Epithelial cell of esophagus (primary cell): ENCODE data around the gene CCL7.
"Not testable (repeated sequence)": the region's sequence is repeated elsewhere in the genome, so short reads cannot be mapped to it uniquely, and the experiment has no call there.

Experiments
- DNase-seq: peaks from one replicate; pipeline ENCODE4 v3.0.0; 2010; ENCODE audit warnings: low read depth
- H3K4me3 ChIP-seq: 2 replicates; pipeline ENCODE4 v1.5.1; 2011; ENCODE audit warnings: mild to moderate bottlenecking, low read length, control low read depth
- TF ChIP-seq, protein P1 (sequence below): IDR thresholded peaks from 2 replicates; pipeline ENCODE4 v1.5.1; 2011; ENCODE audit warnings: low read depth, mild to moderate bottlenecking, low read length, control low read depth, inconsistent platforms; ENCODE audit not compliant: insufficient read depth; ENCODE audit errors: missing control alignments

CCL7 gene

DNA sequence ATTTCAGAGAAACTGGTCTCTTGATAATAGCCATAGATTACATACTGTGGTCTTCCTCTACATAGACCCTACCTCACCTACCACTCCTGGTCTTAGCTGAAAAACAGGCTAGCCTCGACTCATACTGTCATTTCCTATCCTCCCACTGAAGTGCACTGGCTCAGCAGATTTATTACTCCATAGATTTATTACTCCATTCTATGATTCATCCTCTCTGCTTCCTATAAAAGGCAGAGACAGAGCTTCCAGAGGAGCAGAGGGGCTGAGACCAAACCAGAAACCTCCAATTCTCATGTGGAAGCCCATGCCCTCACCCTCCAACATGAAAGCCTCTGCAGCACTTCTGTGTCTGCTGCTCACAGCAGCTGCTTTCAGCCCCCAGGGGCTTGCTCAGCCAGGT, at the start of gene CCL7:
Gene CCL7 (plus strand): TSS at position 253 of the 400 bp plus-strand sequence. CDS start 70 bp downstream, at position 323.
- TF ChIP-seq, protein P1, sequence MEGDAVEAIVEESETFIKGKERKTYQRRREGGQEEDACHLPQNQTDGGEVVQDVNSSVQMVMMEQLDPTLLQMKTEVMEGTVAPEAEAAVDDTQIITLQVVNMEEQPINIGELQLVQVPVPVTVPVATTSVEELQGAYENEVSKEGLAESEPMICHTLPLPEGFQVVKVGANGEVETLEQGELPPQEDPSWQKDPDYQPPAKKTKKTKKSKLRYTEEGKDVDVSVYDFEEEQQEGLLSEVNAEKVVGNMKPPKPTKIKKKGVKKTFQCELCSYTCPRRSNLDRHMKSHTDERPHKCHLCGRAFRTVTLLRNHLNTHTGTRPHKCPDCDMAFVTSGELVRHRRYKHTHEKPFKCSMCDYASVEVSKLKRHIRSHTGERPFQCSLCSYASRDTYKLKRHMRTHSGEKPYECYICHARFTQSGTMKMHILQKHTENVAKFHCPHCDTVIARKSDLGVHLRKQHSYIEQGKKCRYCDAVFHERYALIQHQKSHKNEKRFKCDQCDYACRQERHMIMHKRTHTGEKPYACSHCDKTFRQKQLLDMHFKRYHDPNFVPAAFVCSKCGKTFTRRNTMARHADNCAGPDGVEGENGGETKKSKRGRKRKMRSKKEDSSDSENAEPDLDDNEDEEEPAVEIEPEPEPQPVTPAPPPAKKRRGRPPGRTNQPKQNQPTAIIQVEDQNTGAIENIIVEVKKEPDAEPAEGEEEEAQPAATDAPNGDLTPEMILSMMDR: no peak
- peak; percentile 26 for DNase-seq
- no peak within 1 kb of the TSS for H3K4me3 ChIP-seq

DNA sequence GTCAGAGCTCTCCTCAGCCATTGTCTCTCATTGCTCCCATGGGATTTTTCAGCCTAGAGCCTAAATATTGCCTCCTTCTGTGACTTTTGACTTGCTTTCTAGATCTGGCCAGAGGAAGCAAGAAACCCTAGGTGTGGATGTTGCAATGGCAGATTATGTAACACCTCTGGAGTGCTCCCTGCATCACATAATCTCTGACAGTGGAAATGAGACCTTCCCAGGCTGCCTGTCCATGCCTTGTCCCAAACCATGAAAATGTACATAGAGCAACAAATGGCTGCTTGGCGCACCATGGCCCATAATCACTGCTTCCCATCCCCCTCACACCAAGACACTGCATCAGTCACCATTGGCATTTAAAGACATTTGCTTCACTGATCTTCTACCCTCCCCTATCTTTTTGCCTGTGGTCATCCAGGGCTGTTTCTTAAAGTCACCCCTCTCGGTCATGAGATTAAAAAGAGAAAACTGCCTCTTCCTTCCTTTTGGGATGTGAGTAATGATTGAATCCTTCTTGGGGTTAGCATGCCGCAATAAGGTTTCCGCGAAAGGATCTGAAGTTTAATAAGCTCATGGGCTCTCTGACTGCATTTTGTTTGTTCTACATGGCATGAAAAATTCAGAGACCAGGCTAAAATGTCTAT, 49.1 kb upstream of the CCL7 start:
- no peak overlapping the region for H3K4me3 ChIP-seq
- TF ChIP-seq, protein P1: no peak
- DNase-seq: no peak

DNA sequence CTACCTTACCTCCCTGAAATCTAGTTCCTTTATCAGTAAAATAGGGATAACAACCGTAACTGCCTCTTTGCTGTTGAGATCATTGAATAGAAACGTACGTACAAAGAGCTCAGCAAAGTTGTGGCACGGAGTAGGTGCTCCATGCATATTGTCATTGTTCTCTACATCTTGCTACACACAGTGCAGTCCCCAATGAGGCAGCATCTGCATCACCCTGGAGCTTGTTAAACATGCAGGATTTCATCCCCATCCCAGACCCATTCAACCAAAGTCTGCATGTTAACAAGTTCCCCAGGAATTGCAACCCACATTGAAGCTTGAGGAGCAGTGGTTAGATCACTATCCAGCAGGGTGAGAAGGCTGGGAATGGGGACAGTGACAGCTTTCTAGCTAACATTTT, 48.6 kb upstream of the CCL7 start:
- TF ChIP-seq, protein P1: no peak
- no peak overlapping the region for H3K4me3 ChIP-seq
- no peak for DNase-seq

DNA sequence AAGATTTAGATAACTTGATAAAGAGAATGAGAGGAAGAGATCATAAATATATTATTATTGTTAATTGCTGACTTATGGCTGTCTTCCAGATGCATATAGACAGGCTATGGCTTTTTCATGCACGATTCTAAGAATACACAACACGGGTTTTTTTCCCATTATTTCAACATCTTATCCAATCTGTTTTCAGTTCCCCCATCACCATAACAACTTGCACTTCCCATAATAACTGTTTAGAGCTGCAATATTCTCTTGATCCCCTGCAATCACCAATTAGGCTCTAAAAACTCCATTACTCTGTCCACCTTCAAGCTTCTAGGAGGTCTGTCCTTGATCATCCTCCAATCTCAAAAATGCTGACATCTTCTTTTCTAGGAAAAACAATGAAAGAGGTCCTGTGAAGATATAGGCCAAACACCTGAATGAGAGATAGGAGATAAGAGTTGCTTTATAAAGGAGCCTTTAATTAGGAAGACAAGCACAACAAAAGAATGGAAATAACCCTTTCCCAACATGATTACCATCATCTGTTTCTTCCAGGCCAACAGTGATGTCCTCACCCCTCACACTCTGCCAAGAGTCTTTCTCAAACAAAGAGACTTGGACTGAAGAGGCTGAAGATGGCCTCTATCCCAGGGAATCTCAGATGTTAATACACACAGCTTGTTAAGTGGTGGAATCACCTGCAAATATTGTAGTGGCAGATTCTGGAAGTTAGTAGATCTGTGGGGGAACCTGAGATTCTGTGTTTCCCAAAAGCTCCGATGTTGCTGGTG, 47.1 kb upstream of the CCL7 start:
- no peak overlapping the region for H3K4me3 ChIP-seq
- TF ChIP-seq, protein P1: no peak
- DNase-seq: no peak

DNA sequence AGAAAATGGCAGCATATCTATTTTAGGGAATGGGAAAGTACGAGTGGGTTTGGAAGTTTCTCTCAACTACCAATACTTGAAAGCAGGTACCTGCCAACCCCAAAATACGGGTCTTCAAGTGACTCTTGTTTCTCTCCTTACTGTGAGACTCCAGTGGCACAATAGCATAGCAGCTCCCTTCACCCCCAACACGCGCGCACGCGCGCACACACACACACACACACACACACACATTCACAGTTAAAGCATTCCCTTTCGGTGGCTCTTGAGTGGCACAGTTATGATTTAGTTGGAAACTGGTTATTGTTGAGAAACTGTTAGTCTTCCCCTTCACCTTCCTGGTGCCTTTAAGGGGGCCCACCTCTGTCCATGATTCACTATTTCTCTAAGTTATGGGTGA, 45.0 kb upstream of the CCL7 start:
- no peak overlapping the region for H3K4me3 ChIP-seq
- TF ChIP-seq, protein P1: no peak
- no peak for DNase-seq

DNA sequence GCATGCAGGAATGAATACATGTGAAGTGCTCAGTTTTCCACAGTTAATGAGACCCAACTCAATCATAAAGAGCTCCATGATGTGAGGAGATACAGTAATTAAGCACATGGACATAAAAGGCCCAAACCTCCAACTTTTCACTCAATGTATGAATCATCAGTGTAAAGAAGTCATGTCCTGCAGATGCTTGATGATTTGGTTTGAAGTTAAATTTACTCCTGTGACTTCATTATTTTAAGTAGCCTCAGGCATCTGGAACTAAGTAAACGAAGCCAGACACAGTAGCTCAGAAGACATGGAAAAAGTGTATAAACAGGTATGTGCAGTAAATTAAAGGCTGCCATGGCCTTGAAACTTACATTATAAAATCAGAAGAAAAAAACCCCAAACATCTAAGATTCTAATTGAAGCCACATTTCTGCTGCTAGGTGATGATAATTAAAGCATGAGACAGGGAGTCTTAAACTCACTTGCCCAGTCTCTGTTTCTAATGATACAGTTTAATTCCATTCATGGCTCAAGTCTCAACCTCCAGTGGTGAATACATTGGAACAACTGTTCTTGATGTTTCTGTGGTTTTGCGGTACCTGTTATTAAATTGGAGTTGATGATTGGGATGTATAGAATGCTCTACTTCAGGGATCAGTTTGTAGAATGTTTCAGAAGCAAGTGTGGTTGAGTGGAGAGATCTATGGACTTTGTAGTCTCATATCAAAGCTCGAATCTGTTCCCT, 43.8 kb upstream of the CCL7 start:
- H3K4me3 ChIP-seq: no peak overlapping the region
- TF ChIP-seq, protein P1: no peak
- DNase-seq: no peak

DNA sequence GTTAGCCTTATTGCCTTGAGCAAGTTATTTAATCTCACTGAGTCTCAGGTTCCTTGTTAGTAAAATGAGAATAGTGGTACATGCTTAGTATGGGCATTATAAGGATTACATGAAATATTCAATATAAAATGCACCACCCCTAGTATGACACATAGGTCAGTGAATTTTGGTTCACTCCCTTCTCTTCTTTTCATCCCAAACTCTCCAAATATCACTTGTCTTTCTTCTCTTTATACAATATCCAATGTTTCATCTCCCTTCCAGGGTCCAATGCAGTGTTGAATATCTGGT, 43.3 kb upstream of the CCL7 start:
- TF ChIP-seq, protein P1: no peak
- H3K4me3 ChIP-seq: no peak overlapping the region
- no peak for DNase-seq

DNA sequence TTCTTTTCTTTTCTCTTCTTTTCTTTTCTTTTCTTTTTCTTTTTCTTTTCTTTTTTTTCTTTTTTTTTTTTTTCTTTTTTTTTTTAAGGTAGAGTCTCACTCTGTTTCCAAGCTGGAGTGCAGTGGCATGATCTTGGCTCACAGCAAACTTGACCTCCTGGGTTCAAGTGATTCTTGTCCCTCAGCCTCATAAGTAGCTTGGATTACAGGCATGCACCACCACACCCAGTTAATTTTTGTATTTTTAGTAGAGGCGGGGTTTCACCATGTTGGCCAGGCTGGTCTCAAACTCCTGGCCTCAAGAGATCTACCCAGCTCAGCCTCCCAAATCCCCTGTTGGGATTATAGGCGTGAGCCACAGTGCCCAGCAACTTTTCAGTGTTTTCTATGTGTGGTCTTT, 42.7 kb upstream of the CCL7 start:
- H3K4me3 ChIP-seq, DNase-seq: not testable (repeated sequence)
